GOT3 (cell line): ENCODE measurements around the gene PCARE.
"Not testable (repeated sequence)": the region's sequence is repeated elsewhere in the genome, so short reads cannot be mapped to it uniquely, and the experiment has no call there.

Experiments used
- DNase-seq: peaks from one replicate; lab custom pipeline; 2025; ENCODE audit warnings: mixed read lengths; lab: John Stamatoyannopoulos, UW

PCARE gene

GRCh38 chr2:29074411-29074810 lies at the start of gene PCARE:
Gene PCARE (minus strand): TSS chr2:29074523. CDS start chr2:29074261, 262 bp downstream.
- DNase-seq, result no peak

GRCh38 chr2:29123617-29124349 lies 49.5 kb upstream of the PCARE start:
- no peak for DNase-seq

GRCh38 chr2:29120846-29121245 lies 46.5 kb upstream of the PCARE start:
- no peak for DNase-seq

GRCh38 chr2:29119211-29119610 lies 44.9 kb upstream of the PCARE start:
- DNase-seq, result no peak

- no peak for DNase-seq
These were observed 43.4 kb upstream of the PCARE start for GRCh38 chr2:29117636-29118303.

- DNase-seq, result no peak
These were observed 41.8 kb upstream of the PCARE start for GRCh38 chr2:29115797-29116781.

GRCh38 chr2:29114946-29115609 lies 40.8 kb upstream of the PCARE start, which contains the start of gene CLIP4:
Gene CLIP4 (plus strand): TSS chr2:29115415. CDS start chr2:29121389, 5,974 bp downstream.
- no peak for DNase-seq

- DNase-seq, result no peak
These were observed 40.2 kb upstream of the PCARE start for GRCh38 chr2:29114586-29114945.

- no peak for DNase-seq
These were observed 39.6 kb upstream of the PCARE start for GRCh38 chr2:29113891-29114321.

- DNase-seq, result no peak
These were observed 38.8 kb upstream of the PCARE start for GRCh38 chr2:29113027-29113686.

GRCh38 chr2:29112379-29112778 lies 38.1 kb upstream of the PCARE start:
- no peak for DNase-seq

GRCh38 chr2:29110916-29111535 lies 36.7 kb upstream of the PCARE start:
- no peak for DNase-seq

GRCh38 chr2:29109246-29109645 lies 34.9 kb upstream of the PCARE start:
- no peak for DNase-seq

GRCh38 chr2:29108225-29108624 lies 33.9 kb upstream of the PCARE start:
- DNase-seq, result no peak

GRCh38 chr2:29107547-29107946 lies 33.2 kb upstream of the PCARE start:
- not testable (repeated sequence) for DNase-seq

- no peak for DNase-seq
These were observed 32.7 kb upstream of the PCARE start for GRCh38 chr2:29106980-29107388.

- DNase-seq, result no peak
These were observed 31.9 kb upstream of the PCARE start for GRCh38 chr2:29106256-29106655.

GRCh38 chr2:29105375-29105774 lies 31.1 kb upstream of the PCARE start:
- no peak for DNase-seq

GRCh38 chr2:29104688-29105087 lies 30.4 kb upstream of the PCARE start:
- no peak for DNase-seq

- DNase-seq, result no peak
These were observed 26.2 kb upstream of the PCARE start for GRCh38 chr2:29100564-29100963.

- DNase-seq, result no peak
These were observed 23.2 kb upstream of the PCARE start for GRCh38 chr2:29097569-29097968.
